GM12874 (cell line): Measurements from ENCODE around the gene CLECL1.

Experiments
- CTCF ChIP-seq: IDR thresholded peaks from 2 replicates; pipeline ENCODE4 v1.5.1; 2011; ENCODE audit warnings: low read depth, mild to moderate bottlenecking, control low read depth, low read length, moderate library complexity; ENCODE audit not compliant: insufficient read depth

The CLECL1 gene

GRCh38 chr12:9697619-9698018, 35.3 kb downstream of the CLECL1 start:
- TF ChIP-seq CTCF, result no peak

- TF ChIP-seq CTCF, result no peak
Measured at GRCh38 chr12:9694241-9694640, 38.7 kb downstream of the CLECL1 start.

- no peak for TF ChIP-seq CTCF
Measured at GRCh38 chr12:9692909-9693308, 40.0 kb downstream of the CLECL1 start.

- TF ChIP-seq CTCF, result no peak
Measured at GRCh38 chr12:9687228-9687627, 45.7 kb downstream of the CLECL1 start.

GRCh38 chr12:9685915-9686314, 47.0 kb downstream of the CLECL1 start:
- no peak for TF ChIP-seq CTCF

GRCh38 chr12:9674226-9674590, 58.7 kb downstream of the CLECL1 start:
- TF ChIP-seq CTCF, result no peak

- TF ChIP-seq CTCF, result no peak
Measured at GRCh38 chr12:9673404-9674225, 59.3 kb downstream of the CLECL1 start.
